CD4-positive, alpha-beta T cell treated with Interferon alpha-2 for 1 hour (primary cell): ENCODE results near the gene CLEC10A.
"Not testable (repeated sequence)": the region's sequence is repeated elsewhere in the genome, so short reads cannot be mapped to it uniquely, and the experiment has no call there.

Experiments used
- DNase-seq, 2 donors: peaks; one replicate each; pipeline ENCODE4 v3.0.0-alpha.2; 2020 to 2022

The CLEC10A gene

DNA sequence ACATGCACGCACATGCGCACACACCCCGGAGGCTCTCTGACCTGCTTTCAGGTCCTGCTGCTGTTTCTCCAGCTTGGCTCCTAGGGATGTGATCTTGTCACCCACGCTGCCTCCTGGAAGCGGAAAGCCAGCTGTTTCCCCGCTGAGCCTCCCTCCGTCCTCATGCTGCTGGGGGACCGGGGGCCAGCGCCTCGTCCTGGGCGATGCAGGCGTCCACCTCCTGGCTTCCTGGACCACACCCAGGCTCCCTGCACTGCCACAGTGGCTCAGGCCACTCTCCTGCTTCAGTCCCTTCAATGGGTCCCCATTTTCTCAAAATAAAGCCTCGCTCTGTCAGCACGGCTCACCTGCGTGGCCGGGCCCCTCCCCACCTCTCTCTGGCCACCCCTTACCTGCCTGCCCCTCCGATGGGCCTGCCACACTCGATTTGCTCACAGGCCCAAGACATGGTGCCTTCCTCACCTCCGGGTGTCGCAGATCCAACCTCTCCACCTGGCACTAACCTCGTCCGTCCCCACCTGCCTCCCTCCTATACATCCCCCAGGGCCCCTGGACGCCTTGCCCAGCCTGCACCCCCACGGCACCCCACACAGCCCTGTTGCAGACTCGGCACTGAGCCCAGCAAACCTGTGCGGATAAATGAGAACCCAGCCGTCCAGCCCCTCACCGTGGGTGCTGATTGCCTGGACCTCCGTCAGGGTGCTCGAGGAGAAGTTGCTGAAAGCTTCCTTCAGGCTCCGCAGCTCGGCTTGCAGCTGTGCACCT is 27.9 kb upstream of the CLEC10A start:
- no peak for DNase-seq

GRCh38 chr17:7107012-7107754 is 27.1 kb upstream of the CLEC10A start:
- no peak for DNase-seq

GRCh38 chr17:7102421-7102820 is 22.4 kb upstream of the CLEC10A start:
- no peak for DNase-seq

DNA sequence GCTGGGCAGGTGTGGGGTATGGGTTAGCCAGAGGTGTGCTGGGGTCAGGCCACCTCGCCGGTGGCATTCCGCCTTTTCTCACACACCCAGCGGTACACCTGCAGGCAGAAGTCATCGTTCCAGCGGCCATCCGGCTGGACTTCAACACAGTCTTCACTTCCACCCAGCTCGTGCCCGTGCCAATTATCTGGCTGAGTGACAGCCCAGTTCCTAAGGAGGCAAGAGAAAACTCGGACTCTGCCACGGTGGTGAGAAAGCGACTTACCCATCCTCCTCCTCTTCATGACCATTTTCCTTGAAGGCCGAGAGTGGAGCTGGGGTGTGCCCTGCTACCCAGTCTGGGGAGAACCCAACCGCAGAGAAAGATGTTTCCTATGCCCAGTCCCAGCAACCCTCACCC is 21.5 kb upstream of the CLEC10A start:
- no peak for DNase-seq

DNA sequence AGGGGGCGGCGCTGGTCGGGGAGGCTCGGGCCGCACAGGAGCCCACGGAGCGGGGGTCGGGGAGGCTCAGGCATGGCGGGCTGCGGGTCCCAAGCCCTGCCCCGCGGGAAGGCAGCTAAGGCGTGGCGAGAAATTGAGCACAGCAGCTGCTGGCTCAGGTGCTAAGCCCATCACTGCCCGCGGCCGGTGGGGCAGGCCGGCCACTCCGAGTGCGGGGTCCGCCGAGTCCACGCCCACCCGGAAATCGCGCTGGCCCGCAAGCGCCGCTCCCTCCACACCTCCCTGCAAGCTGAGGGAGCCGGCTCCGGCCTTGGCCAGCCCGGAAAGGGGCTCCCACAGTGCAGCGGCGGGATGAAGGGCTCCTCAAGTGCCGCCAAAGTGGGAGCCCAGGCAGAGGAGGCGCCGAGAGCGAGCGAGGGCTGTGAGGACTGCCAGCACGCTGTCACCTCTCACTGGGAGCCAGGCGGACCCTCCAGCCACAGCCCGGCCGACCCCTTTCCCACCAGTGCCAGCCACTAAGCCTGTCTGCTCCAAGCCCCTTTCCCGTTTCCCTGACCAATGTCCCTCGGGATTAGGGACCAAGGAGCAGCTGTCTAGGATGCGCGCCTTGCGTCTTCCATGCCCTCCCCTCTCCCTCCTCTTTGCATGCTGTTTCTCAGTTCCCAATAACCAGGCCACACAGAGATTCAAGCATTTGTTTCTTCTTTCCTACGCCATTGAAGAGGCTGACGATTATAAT is 20.8 kb upstream of the CLEC10A start:
- not testable (repeated sequence) for DNase-seq

GRCh38 chr17:7098802-7099459 is 18.9 kb upstream of the CLEC10A start:
- no peak for DNase-seq

DNA sequence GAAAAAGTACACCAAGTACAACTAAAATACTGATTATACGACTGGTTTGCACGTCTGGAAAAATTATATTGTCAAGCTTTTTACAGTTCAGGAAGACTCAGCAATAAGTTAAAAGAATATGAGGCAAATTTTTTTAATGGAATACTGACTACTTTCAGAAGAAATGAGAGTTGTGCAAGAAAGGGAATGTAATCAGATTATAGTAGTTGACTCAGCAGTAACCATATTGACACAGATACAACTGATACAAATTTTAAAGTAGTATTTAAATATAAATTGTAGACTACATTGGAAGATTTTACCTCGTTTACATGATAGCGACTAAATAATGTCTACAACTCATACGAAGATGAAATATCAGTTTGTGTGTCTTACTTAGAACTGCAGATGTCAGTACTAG is 17.9 kb upstream of the CLEC10A start:
- DNase-seq: no peak

DNA sequence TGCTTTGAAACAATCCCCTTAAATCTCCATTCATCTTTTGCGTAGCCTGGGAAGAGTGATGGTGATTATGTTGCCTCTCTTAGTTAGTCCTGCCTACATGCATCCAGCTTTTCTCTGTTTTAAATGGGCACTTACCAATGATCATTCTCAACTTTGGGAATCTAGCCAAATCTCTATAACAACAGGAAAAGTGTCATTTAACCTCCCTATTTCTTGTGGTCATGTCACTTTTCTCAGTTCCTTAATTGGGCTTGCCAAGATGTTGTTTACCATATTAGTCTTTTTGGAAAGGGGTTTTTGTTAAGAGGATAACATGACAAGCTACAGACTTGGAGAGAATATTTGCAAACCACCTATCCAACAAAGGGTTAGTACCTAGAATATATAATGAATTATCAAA is 15.6 kb upstream of the CLEC10A start:
- DNase-seq: no peak

DNA sequence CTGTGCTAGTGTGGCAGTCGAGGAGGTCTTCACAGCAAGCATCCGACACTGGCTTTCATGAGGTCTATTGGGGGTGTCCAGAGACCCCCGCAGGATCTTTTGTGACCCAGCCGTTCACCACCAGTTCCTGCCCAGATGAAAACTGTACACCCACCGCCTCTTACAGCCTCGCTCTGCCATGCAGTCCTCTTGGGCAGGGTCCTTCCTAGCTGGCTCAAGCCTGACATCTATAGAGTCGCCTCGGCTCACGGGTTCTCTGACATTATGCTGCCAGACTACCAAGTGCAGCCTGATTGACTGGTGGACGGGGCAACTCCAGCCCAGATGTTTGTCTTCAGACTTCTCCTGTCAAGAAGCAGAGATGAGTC is 14.6 kb upstream of the CLEC10A start:
- no peak for DNase-seq

DNA sequence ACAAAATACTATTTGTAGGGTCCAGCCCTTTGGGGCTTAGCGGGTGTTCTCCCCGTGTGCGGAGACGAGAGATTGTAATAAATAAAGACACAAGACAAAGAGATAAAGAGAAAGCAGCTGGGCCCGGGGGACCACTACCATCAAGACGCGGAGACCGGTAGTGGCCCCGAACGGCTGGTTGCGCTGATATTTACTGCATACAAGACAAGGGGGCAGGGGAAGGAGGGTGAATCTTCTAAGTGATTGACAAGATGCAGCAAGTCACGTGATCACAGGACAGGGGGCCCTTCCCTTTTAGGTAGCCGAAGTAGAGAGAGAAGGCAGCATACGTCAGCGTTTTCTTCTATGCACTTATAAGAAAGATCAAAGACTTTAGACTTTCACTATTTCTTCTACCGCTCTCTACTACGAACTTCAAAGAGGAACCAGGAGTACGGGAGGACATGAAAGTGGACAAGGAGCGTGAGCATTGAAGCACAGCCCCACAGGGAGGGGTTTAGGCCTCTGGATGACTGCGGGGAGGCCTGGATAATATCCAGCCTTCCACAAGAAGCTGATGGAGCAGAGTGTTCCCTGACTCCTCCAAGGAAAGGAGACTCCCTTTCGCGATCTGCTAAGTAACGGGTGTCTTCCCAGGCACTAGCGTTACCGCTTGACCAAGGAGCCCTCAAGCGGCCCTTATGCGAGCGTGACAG is 11.4 kb upstream of the CLEC10A start:
- DNase-seq: peak in 1 of 2 donors; percentile 37

DNA sequence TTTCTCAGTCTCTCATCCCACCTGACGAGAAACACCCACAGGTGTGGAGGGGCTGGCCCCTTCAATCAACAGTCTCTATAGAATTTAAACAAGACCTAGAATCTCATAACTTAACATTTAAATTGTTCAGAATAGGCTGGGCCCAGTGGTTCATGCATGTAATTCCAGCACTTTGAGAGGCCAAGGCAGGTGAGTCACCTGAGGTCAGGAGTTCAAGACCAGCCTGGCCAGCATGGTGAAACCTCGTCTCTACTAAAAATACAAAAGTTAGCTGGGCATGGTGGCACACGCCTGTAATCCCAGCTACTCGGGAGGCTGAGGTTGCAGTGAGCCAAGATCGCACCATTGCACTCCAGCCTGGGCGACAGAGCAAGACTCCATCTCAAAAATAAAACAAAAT is 9.5 kb upstream of the CLEC10A start:
- not testable (repeated sequence) for DNase-seq

DNA sequence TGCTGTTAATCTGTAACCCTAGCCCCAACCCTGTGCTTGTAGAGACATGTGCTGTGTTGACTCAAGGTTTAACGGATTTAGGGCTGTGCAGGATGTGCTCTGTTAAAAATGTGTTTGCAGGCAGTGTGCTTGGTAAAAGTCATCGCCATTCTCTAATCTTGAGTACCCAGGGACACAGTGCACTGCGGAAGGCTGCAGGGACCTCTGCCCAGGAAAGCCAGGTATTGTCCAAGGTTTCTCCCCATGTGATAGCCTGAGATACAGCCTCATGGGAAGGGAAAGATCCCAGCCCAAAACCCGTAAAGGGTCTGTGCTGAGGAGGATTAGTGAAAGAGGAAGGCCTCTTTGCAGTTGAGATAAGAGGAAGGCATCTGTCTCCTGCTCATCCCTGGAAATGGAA is 8.4 kb upstream of the CLEC10A start:
- DNase-seq: not testable (repeated sequence)

GRCh38 chr17:7084088-7084487 is 4.0 kb upstream of the CLEC10A start:
- no peak for DNase-seq

- DNase-seq: no peak
Observed at GRCh38 chr17:7083592-7083991, 3.5 kb upstream of the CLEC10A start.

DNA sequence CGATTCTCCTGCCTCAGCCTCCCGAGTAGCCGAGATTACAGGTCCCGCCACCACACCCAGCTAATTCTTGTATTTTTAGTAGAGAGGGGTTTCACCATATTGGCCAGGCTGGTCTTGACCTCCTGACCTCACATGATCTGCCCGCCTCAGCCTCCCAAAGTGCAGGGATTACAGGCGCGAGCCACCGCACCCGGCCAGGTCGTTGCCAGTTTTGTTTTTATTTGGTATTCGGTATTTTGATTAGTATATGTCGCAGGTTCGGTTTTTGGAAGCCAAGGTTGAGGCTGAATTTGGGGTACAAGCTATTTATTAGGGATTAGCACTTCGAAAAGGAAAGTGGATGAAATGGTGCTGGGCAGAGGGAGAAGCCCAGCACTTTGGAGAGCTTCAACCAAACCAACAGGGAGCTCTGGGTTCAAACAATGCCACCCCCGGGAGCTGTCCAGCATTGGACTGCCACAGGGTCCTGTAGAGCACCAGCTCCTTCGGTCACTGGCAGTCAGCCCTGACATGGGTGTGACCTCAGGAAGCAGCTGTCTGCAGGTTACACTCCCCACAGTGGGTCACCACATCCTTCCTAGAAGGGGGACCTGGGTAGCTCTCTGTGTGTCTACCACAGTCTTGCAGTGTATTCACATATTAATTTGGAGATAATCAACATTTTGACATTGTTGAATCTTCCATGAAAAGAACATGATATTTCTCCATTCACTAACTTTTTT is 1.5 kb upstream of the CLEC10A start:
- DNase-seq: peak; percentile 45 to 56

DNA sequence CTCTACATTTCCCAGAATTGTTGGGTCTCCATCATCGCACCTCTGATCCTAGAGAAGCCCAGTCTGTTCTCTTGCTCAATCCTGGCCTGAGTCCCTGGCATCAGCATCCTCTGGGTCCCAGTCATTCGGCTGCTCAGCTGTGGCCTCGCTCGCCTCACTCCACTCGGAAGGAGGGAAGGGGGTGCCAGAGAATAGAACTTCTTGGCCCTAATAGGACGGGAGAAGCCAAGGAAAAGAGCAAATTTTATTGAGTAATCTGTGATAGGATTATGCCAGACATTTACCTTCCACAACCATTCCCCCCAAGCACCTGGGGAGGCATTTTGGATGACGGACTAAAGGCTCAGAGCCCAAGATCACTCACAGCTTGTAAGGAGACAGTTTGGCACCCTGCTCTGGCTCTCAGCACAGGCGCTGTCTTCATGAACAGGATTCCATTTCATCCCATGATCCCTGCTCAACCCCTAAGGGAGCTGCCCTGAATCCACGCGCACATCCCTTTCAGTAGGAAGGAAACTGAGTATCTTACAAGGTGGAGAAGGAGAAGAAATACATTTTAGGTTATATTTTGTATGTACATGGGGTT is 498 bp upstream of the CLEC10A start:
- no peak for DNase-seq

DNA sequence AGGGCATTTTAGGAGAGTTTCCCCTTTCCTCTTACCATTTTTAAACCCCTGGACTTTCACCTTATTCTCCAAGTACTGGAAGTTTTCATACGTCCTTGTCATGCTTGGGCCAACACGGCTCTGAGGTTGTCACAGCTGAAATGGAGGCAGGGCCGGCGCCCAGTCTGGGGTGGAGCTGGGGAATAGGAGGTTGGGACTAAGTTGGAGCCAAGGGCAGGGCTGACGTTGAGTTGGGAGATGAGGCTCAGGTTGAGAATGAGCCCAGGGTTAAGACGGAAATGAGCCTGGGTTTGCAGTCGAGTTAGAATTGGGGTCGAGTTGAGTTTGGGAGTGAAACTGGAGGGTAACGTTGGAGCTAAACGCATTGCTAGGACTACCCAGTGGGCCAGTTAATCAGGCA is 1.3 kb downstream of the CLEC10A start:
- no peak for DNase-seq

DNA sequence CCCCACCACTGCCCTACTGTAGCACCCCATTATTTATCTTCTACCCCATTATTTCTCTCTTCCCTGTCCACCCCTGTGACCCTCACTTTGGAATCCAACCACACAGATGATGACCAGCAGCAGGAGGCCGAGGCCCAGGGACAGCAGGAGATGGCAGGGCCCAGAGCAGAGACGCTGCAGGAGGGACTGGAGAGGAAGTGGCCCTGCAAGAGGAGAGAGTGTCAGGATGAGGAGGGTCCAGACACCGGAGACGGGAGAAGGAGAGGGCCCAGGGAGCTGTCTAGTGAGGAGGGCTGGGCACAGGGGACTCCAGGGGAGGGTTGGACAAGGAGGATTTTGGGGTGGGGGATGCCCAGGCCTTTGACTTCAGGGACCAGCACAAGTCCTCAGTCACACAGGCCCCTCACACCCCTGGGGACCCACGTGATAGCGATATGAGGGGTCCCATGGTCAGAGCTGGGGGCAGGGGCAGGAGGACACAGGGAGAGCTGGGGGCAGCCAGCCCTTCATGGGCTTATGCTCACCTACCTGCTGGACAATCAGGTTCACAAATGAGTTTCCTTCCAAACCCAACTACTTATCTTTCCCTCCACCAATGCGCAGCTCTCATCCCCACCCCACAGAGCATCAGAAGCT is 2.0 kb downstream of the CLEC10A start:
- no peak for DNase-seq

DNA sequence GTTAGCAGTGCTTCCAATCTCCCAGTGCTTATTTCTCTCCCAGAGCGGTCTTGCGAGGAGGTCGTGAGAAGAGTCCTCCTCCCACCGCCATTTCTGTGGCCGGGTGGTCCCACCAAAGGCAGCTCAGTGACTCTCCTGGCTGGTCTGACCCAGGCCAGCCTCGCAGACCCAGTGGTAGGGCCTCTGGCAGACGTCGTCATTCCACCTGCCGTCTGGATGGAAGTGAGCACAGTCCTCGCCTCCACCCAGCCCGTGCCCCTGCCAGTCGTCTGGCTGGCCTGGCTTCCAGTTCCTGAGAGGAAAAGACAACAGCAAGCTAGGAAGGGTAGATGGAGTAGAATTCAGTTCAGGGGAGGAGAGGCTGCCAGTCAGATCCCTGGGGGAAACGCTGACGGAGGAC is 5.1 kb downstream of the CLEC10A start:
- no peak for DNase-seq

DNA sequence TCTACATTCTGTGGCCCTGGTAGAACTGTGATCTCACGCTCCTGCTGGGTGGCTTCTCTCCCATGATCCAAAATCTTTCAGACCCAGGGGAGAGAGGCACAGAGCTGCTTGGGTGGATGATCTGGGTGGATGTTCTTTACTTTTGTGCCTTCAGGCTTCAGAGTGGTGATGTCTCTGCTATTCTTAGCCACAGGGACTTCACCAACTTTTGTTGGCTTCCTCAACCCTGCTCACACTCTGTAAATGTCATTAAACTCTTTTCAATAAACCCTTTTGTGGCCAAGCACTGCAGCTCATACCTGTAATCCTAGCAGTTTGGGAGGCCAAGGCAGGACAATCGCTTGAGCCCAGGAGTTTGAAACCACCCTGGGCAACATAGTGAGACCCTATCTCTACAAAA is 7.6 kb downstream of the CLEC10A start:
- no peak for DNase-seq

- DNase-seq: no peak
Observed at GRCh38 chr17:7070712-7071111, 9.3 kb downstream of the CLEC10A start.
